K562 (cell line): Measurements from ENCODE around the gene LUC7L. TPM values are rescaled to one million over a fixed set of nuclear protein-coding genes. Genes with fewer than 3 reads are reported as not detected.
A peak's percentile ranks its signal among the peaks of the same experiment; 100 is the strongest.

Source experiments
- CTCFL ChIP-seq: IDR thresholded peaks from 2 replicates; pipeline ENCODE4 v1.6.1; 2011; ENCODE audit warnings: borderline replicate concordance, low read depth, mild to moderate bottlenecking, moderate library complexity, low read length; ENCODE audit not compliant: insufficient read depth, poor library complexity, severe bottlenecking
- FUS ChIP-seq: fragments of 200-400 bp; formaldehyde crosslinking; optimal IDR thresholded peaks from 2 replicates; pipeline ENCODE3; 2017; ENCODE audit warnings: low read depth, low read length
- JUNB ChIP-seq: fragments of 450-650 bp; formaldehyde crosslinking; conservative IDR thresholded peaks from 2 replicates; pipeline ENCODE4 v1.4.0; 2020; ENCODE audit warnings: mild to moderate bottlenecking
- ZNF134 ChIP-seq: fragments of 250-450 bp; sonication (Bioruptor Pico); conservative IDR thresholded peaks from 2 replicates; pipeline ENCODE4 v1.4.0; 2020
- ZNF561 ChIP-seq: fragments of 450-650 bp; formaldehyde crosslinking; conservative IDR thresholded peaks from 2 replicates; pipeline ENCODE4 v1.4.0; 2020; ENCODE audit warnings: mild to moderate bottlenecking, moderate library complexity
- ZNF696 ChIP-seq: fragments of 250-450 bp; sonication (Bioruptor Pico); conservative IDR thresholded peaks from 2 replicates; pipeline ENCODE4 v1.4.0; 2020; ENCODE audit warnings: mild to moderate bottlenecking, moderate library complexity
- polyA plus RNA-seq, 8 experiments: library from polyadenylated mRNA; depleted of rRNA in 4 of 8; stranded (reverse) in 5 of 8; unstranded in 3 of 8; fragments of >200 nt; fragmentation: Nextera tagmentation in 2 of 8; fragmentation: Illumina TruSeq in 1 of 8; extraction: Ambion mirVana in 2 of 8; extraction: Trizol in 1 of 8; gene quantifications; 2 replicates each; pipeline versions ENCODE4 v1.2.1 to v1.2.3, GENCODE V29; 2011 to 2014; ENCODE audit warnings: inconsistent platforms in 1 of 8, missing spikeins in 1 of 8
- total RNA-seq, 7 experiments: library from RNA; depleted of rRNA in 6 of 7; stranded (reverse); fragments of >200 nt in 6 of 7; fragmentation: Illumina TruSeq in 2 of 7; extraction: Trizol in 2 of 7; gene quantifications; 2 replicates each; pipeline versions ENCODE4 v1.2.1 to v1.2.3, GENCODE V29; 2011 to 2021; ENCODE audit warnings: low replicate concordance in 1 of 7
- TF ChIP-seq, protein P1 (sequence below): fragments of 250-450 bp; sonication (Bioruptor Pico); IDR thresholded peaks from 2 replicates; pipeline ENCODE4 v1.4.0; 2020; ENCODE audit warnings: mild to moderate bottlenecking, moderate library complexity, borderline replicate concordance
- TF ChIP-seq, protein P2 (sequence below): fragments of 250-450 bp; sonication (Bioruptor Pico); IDR thresholded peaks from 2 replicates; pipeline ENCODE4 v1.5.0; 2020; ENCODE audit warnings: mild to moderate bottlenecking, borderline replicate concordance
- TF ChIP-seq, protein P3 (sequence below): fragments of 450-650 bp; IDR thresholded peaks from 2 replicates; pipeline ENCODE4 v1.6.1; 2016; ENCODE audit warnings: mild to moderate bottlenecking, moderate library complexity

Gene LUC7L
- total and polyA plus RNA-seq, 9 of the 15 experiments (the other 6 are each of a cell fraction or from before 2014, with no cell fraction given): 1.7 to 93.3 (median 59.5) TPM

GRCh38 chr16:181565-182021, 47.7 kb downstream of the LUC7L start (continued):
- TF ChIP-seq, protein P1, sequence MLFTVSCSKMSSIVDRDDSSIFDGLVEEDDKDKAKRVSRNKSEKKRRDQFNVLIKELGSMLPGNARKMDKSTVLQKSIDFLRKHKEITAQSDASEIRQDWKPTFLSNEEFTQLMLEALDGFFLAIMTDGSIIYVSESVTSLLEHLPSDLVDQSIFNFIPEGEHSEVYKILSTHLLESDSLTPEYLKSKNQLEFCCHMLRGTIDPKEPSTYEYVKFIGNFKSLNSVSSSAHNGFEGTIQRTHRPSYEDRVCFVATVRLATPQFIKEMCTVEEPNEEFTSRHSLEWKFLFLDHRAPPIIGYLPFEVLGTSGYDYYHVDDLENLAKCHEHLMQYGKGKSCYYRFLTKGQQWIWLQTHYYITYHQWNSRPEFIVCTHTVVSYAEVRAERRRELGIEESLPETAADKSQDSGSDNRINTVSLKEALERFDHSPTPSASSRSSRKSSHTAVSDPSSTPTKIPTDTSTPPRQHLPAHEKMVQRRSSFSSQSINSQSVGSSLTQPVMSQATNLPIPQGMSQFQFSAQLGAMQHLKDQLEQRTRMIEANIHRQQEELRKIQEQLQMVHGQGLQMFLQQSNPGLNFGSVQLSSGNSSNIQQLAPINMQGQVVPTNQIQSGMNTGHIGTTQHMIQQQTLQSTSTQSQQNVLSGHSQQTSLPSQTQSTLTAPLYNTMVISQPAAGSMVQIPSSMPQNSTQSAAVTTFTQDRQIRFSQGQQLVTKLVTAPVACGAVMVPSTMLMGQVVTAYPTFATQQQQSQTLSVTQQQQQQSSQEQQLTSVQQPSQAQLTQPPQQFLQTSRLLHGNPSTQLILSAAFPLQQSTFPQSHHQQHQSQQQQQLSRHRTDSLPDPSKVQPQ (CRISPR knock-in tag): no peak
- TF ChIP-seq JUNB (CRISPR knock-in tag): peak; percentile 43; the same call in 1 of the 2 replicates
- TF ChIP-seq, protein P2, sequence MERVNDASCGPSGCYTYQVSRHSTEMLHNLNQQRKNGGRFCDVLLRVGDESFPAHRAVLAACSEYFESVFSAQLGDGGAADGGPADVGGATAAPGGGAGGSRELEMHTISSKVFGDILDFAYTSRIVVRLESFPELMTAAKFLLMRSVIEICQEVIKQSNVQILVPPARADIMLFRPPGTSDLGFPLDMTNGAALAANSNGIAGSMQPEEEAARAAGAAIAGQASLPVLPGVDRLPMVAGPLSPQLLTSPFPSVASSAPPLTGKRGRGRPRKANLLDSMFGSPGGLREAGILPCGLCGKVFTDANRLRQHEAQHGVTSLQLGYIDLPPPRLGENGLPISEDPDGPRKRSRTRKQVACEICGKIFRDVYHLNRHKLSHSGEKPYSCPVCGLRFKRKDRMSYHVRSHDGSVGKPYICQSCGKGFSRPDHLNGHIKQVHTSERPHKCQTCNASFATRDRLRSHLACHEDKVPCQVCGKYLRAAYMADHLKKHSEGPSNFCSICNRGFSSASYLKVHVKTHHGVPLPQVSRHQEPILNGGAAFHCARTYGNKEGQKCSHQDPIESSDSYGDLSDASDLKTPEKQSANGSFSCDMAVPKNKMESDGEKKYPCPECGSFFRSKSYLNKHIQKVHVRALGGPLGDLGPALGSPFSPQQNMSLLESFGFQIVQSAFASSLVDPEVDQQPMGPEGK (CRISPR knock-in tag): no peak
- no peak for TF ChIP-seq ZNF696 (CRISPR knock-in tag)
- peak; percentile 96 for TF ChIP-seq CTCFL
- TF ChIP-seq, protein P3, sequence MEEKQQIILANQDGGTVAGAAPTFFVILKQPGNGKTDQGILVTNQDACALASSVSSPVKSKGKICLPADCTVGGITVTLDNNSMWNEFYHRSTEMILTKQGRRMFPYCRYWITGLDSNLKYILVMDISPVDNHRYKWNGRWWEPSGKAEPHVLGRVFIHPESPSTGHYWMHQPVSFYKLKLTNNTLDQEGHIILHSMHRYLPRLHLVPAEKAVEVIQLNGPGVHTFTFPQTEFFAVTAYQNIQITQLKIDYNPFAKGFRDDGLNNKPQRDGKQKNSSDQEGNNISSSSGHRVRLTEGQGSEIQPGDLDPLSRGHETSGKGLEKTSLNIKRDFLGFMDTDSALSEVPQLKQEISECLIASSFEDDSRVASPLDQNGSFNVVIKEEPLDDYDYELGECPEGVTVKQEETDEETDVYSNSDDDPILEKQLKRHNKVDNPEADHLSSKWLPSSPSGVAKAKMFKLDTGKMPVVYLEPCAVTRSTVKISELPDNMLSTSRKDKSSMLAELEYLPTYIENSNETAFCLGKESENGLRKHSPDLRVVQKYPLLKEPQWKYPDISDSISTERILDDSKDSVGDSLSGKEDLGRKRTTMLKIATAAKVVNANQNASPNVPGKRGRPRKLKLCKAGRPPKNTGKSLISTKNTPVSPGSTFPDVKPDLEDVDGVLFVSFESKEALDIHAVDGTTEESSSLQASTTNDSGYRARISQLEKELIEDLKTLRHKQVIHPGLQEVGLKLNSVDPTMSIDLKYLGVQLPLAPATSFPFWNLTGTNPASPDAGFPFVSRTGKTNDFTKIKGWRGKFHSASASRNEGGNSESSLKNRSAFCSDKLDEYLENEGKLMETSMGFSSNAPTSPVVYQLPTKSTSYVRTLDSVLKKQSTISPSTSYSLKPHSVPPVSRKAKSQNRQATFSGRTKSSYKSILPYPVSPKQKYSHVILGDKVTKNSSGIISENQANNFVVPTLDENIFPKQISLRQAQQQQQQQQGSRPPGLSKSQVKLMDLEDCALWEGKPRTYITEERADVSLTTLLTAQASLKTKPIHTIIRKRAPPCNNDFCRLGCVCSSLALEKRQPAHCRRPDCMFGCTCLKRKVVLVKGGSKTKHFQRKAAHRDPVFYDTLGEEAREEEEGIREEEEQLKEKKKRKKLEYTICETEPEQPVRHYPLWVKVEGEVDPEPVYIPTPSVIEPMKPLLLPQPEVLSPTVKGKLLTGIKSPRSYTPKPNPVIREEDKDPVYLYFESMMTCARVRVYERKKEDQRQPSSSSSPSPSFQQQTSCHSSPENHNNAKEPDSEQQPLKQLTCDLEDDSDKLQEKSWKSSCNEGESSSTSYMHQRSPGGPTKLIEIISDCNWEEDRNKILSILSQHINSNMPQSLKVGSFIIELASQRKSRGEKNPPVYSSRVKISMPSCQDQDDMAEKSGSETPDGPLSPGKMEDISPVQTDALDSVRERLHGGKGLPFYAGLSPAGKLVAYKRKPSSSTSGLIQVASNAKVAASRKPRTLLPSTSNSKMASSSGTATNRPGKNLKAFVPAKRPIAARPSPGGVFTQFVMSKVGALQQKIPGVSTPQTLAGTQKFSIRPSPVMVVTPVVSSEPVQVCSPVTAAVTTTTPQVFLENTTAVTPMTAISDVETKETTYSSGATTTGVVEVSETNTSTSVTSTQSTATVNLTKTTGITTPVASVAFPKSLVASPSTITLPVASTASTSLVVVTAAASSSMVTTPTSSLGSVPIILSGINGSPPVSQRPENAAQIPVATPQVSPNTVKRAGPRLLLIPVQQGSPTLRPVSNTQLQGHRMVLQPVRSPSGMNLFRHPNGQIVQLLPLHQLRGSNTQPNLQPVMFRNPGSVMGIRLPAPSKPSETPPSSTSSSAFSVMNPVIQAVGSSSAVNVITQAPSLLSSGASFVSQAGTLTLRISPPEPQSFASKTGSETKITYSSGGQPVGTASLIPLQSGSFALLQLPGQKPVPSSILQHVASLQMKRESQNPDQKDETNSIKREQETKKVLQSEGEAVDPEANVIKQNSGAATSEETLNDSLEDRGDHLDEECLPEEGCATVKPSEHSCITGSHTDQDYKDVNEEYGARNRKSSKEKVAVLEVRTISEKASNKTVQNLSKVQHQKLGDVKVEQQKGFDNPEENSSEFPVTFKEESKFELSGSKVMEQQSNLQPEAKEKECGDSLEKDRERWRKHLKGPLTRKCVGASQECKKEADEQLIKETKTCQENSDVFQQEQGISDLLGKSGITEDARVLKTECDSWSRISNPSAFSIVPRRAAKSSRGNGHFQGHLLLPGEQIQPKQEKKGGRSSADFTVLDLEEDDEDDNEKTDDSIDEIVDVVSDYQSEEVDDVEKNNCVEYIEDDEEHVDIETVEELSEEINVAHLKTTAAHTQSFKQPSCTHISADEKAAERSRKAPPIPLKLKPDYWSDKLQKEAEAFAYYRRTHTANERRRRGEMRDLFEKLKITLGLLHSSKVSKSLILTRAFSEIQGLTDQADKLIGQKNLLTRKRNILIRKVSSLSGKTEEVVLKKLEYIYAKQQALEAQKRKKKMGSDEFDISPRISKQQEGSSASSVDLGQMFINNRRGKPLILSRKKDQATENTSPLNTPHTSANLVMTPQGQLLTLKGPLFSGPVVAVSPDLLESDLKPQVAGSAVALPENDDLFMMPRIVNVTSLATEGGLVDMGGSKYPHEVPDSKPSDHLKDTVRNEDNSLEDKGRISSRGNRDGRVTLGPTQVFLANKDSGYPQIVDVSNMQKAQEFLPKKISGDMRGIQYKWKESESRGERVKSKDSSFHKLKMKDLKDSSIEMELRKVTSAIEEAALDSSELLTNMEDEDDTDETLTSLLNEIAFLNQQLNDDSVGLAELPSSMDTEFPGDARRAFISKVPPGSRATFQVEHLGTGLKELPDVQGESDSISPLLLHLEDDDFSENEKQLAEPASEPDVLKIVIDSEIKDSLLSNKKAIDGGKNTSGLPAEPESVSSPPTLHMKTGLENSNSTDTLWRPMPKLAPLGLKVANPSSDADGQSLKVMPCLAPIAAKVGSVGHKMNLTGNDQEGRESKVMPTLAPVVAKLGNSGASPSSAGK: no peak
- no peak for TF ChIP-seq FUS
- TF ChIP-seq ZNF561 (CRISPR knock-in tag): no peak
- 0 out of 2 replicates have a peak, but pooled peaks have one; percentile 6 for TF ChIP-seq ZNF134 (CRISPR knock-in tag)
